Stimulated activated CD8-positive, alpha-beta memory T cell treated with anti-CD3 and anti-CD28 coated beads, Interleukin-12 subunit alpha, Interleukin-12 subunit beta, amount 100 ng/mL, for 24 hours (primary cell): Measurements from ENCODE around the gene SERPINB6.
"Not testable (repeated sequence)": the region's sequence is repeated elsewhere in the genome, so short reads cannot be mapped to it uniquely, and the experiment has no call there.

Experiments
- DNase-seq: peaks from one replicate; pipeline ENCODE4 v3.0.0-alpha.2; 2020; ENCODE audit errors: extremely low read depth

SERPINB6 gene

DNA sequence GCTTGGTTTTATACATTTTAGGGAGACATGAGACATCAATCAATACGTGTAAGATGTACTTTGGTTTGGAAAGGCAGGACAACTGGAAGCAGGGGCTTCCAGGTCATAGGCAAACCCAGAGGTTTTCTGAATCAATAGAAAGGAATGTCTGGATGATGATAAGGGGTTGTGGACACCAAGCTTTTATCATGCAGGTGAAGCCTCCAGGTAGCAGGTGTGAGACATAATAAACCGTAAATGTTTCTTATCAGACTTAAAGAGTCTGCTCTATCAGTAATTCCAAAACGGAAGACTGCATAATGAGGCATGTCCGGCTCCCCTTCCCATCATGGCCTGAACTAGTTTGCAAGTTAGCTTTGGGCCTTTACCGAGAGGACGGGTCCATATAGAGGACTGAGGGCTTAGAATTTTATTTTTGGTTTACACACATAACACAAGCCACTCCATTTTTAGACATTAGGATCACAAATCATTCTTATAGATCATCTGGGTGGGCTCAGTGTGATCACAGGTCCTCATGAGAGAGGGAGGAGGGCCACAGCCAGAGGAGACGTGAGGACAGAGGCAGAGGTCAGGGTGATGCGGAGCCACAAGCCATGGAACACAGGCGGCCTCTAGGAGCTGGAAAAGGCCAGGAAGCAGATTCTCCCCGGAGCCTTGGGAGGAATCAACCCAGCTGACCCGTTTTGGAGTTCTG is 57.6 kb downstream of the SERPINB6 start:
- DNase-seq, result no peak

DNA sequence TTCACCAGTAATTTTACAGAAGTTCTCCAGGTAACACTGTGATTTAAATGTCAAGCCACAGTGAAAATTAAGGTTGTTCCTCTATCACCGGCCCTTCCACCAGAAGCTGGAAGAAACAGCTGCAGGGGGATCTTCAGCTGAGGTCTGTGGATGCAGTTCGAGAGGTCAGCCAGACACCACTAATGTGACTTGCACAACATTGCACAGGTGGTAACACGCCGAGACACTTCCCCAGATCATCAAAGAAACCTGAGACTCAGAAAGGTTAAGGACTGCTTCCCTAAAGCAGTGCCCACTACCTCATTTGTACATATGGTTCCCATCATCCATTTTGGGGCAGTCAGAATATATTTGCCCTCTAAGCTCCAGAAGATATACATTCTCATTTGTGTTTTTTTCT is 60.2 kb downstream of the SERPINB6 start:
- no peak for DNase-seq

DNA sequence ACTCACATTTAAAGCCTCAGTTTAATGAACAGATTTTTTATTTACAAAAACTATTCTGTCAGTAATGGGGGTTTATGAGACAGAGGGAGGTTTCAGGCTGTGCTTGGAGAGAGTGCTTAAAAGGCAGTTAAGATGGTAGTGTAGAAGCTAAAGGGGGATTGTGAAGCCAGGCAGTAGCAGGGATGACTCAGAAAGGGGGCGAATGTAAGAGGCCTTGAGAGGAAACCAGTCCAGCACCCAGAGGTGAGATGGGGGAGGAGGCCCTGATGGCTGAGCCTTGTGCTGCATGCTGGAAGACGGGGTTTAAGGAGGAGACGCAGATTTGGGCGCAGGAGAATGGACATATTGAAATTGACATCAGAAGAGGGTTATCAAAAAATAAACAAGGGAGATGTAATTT is 61.6 kb downstream of the SERPINB6 start:
- DNase-seq, result no peak

DNA sequence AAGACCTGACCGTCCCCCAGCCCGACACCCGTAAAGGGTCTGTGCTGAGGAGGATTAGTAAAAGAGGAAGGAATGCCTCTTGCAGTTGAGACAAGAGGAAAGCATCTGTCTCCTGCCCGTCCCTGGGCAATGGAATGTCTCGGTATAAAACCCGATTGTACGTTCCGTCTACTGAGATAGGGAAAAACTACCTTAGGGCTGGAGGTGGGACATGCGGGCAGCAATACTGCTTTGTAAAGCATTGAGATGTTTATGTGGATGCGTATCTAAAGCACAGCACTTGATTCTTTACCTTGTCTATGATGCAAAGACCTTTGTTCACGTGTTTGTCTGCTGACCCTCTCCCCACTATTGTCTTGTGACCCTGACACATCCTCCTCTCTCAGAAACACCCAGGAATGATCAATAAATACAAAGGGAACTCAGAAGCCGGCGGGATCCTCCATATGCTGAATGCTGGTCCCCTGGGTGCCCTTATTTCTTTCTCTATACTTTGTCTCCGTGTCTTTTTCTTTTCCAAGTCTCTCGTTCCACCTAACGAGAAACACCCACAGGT is 62.2 kb downstream of the SERPINB6 start:
- DNase-seq, result not testable (repeated sequence)

DNA sequence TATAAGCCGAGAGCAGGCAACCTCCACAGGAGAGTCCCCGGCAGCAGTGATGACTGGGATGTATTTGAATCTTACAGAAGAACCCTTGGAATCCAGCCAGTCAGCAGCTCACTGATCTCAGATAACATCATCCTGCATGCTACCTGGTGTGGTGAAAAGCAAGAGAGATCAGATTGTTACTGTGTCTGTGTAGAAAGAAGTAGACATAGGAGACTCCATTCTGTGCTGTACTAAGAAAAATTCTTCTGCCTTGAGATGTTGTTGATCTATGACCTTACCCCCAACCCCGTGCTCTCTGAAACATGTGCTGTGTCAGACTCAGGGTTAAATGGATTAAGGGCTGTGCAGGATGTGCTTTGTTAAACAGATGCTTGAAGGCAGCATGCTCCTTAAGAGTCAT is 62.9 kb downstream of the SERPINB6 start:
- DNase-seq, result not testable (repeated sequence)

DNA sequence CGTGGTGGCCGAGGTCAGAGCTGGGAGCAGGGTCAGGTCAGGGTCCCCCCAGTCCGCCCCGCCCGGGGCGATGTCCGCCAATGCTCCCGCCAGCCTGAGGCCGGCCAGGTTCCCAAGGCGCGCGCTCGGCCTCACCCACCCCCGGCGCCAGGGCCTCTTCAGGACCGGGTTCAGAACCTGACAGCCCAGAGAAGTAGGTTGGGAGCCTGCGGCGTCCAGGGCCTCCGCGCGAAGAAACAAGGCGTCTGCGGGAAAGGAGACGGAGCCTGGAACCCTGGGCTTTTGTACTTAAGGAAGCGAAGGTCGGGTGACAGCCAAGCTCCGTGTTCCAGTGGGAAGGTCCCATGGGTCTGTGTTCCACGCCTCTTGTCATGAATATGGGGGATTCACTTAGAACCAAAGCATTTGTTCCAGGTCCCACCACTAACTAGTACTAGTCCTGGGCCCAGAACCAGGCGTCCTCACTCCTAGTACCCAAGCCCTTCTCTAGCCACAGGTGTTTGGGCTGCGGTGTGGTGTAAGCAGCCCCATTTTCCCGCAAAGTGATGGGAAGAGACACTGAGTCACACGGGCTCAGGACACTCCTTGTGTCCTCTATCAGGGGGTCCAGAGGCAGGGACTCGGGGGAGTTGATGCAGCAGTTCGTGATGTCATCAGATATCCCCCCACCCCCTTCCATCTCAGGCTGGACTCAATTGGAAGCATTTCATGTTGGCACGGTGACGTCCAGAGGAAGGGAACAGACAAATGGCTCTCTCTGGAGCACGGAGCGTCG is 67.8 kb downstream of the SERPINB6 start:
- DNase-seq, result not testable (repeated sequence)

DNA sequence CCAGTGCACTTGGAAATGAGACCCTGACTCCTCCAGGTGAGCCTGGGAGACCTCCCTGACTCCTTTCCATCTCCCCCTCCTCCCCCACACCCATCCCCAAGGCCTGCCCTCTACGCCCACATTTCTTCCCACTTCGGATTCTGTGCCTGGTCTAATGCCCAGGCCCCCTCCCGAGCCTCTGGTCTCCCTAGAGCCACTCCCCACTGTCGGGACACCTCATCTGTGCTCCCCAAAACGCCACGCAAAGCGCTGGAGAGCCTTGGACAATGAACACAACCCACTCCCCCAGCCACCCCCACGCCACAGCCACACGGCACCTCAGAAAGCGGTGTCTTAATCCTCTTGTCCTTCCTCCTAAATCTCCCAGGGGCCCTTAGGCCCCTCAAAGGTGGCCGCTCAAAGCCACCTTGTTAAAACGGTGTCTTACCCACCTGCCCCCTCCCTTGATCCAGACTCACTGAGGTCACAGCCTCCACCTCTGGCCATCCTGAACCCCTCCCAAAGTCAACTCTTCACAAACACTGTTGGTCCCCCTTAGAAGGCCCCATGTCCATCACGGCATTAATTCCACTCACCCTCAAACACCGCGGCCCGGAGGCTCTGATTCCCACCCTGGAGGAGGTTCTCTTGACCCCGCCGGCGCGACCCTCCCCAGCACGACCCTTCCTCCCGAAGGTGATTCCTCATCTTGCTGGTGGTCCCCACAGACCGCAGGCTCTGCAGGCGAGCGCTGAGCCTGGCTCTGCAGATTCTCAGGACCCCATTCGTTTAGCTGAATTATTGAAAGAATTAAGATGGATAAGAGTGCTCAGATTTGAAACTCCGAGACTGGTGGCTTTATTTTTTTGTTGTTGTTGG is 69.5 kb downstream of the SERPINB6 start:
- DNase-seq, result not testable (repeated sequence)

DNA sequence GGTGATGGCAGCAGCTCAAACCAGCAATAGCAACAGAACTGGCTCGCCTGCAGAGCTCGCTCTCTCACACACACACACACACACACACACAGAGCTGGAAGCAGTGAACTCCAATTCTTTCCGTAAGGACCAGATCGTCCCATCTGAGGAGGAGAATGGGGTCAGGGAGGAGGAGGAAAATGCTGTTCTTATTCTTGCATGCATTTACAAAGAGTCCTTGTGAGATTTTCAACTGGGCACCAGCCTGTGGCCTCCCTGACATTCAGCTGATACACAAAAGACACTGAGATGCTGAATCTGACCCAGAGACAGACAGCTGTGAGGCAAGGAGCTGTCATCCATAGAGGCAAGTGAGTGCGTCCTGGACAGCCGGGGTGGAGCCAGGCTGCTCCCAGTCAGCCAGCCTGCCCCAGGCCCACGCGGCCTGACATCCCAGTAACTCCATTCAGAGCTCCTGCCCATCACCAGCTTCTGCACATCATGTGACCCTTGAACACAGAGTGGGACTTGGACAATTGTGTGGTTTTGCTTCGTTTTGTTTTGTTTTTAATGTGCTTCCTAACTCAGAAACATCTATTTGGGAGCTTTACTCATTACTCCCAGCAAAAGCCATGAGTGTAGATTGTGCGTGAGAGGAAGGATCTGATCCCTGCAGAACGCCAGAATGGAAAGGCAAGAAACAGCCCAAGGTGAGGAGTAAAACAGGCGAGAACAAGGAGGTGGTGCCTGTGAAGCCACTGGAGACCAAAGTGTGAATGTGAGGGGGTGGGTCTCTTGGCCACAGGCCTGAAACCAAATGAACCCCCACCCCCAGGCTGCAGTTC is 70.3 kb downstream of the SERPINB6 start:
- DNase-seq, result no peak

DNA sequence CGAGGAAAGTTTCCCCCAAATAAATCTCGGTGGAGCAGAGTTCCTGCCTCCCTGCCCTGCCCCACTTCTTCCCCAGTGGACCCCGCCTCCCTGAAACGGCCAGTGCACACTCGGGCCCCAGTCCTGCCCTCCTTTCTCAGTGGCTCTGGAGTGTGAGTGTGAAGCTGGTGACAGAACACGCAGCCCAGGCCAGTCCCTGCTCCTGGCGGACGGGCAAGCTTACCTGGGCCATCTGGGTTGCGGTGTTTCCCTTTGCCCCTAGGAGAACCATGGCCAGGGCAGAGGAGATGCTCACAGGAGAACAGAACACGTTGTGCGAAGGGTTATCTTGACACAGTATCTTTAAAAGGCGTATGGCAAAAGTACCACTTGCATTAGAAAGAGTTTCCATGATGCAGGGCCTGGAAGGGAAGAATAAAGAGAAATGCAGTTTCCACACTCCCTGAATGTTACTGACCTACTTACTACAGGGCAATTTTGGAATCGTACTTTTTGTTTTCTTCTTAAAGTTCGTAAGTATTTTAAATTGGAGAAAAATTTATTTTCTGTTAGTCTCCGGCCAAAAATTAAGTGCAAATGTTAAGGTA is 71.1 kb downstream of the SERPINB6 start:
- no peak for DNase-seq

DNA sequence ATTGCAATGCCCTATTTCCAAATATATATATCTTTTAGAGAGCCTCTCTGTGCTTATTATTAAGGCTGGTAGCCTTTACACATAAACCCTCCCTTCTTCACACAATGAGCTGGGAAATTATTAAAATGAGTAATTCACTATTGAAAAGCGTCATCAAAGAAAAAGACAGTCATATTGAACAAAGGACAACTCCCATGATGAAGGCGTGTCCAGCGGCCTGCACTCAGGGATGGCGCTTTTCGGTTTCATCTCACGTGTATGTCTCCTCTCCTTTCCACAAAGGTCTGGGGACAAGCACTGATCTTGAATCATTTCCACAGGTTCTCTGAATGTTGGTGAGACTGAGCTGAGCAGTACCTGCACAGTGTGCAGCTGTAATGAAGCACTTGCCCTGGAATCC is 71.8 kb downstream of the SERPINB6 start:
- no peak for DNase-seq
